Measurements from ENCODE around the gene ABCA1. TPM values are rescaled to one million over a fixed set of nuclear protein-coding genes. Genes with fewer than 3 reads are reported as not detected.
A peak's percentile ranks its signal among the peaks of the same experiment; 100 is the strongest.

Gene ABCA1
- polyA plus RNA-seq, 3 donors, result 2.0 to 5.1 (median 2.7) TPM

- H3K27ac Mint-ChIP-seq, result peak overlapping the region in 1 of 7 donors; percentile 20
- H3K4me2 ChIP-seq (replicated peaks; ENCODE audit: extremely low read depth, low read length, poor library complexity, severe bottlenecking), result no peak overlapping the region
Measured at GRCh38 chr9:104892701-104893100, 35.3 kb downstream of the ABCA1 start.

GRCh38 chr9:104890433-104890770, 37.6 kb downstream of the ABCA1 start:
- no peaks in the 10 kb centered on the region for H3K79me2 ChIP-seq (ENCODE audit: insufficient read depth, low read length)

More at GRCh38 chr9:104892701-104893100, 35.3 kb downstream of the ABCA1 start:
- no peak for TF ChIP-seq CTCF (IDR thresholded peaks at IDR 0.05)
- Histone ChIP-seq H3K4me1 (ENCODE audit: control insufficient read depth in 1 of 2, insufficient read depth in 2 of 2, low read length in 2 of 2) (no peaks in the 10 kb centered on the region), H3K9me3 (replicated peaks in 1 of 2; ENCODE audit: control insufficient read depth in 1 of 2, insufficient read depth in 1 of 2, low read length in 2 of 2) (no peaks in the 10 kb centered on the region), H3K4me3 (replicated peaks in 1 of 3; ENCODE audit: low read depth in 2 of 3, low read length in 3 of 3) (no peak overlapping the region), H2AFZ (ENCODE audit: insufficient read depth, low read depth, low read length, poor library complexity, severe bottlenecking) (no peak overlapping the region), H3K79me2 (ENCODE audit: insufficient read depth, low read length) (no peaks in the 10 kb centered on the region), H3K27ac (ENCODE audit: low read depth in 1 of 2, low read length in 2 of 2) (no peak overlapping the region), H4K20me1 (ENCODE audit: insufficient read depth, low read length) (peaks cover 41% of the 10 kb centered on the region), H3K36me3 (replicated peaks in 1 of 2; ENCODE audit: control insufficient read depth in 1 of 2, insufficient read depth in 2 of 2, low read length in 2 of 2) (peaks cover 13 to 15% of the 10 kb centered on the region in 2 donors), H3K9ac (ENCODE audit: insufficient read depth, low read length, poor library complexity, severe bottlenecking) (no peak overlapping the region), H3K27me3 (ENCODE audit: control insufficient read depth in 2 of 2, insufficient read depth in 2 of 2, low read length in 2 of 2) (no peaks in the 10 kb centered on the region)
- Mint-ChIP-seq H3K9me3 (peaks cover 0 to 3% (median 2%) of the 10 kb centered on the region in 7 donors), H3K36me3 (peaks cover 23 to 51% of the 10 kb centered on the region in 2 donors), H3K4me3 (no peak overlapping the region), H3K27me3 (ENCODE audit: low read depth in 3 of 3) (peaks cover 0 to 5% (median 0%) of the 10 kb centered on the region in 3 donors), H3K4me1 (no peaks in the 10 kb centered on the region)
- DNase-seq, result peak in 1 of 3 donors; percentile 39
- intact Hi-C loops (cut with micrococcal nuclease), result no loop called here
- no CpG with 5 or more reads among the region's 1 CpG for WGBS (ENCODE audit: insufficient coverage)

More at GRCh38 chr9:104890433-104890770, 37.6 kb downstream of the ABCA1 start:
- H3K9me3 ChIP-seq (replicated peaks in 1 of 2; ENCODE audit: control insufficient read depth in 1 of 2, insufficient read depth in 1 of 2, low read length in 2 of 2), result no peaks in the 10 kb centered on the region
- intact Hi-C loops (cut with micrococcal nuclease), result no loop called here
- H2AFZ ChIP-seq (ENCODE audit: insufficient read depth, low read depth, low read length, poor library complexity, severe bottlenecking), result no peak overlapping the region
- no peak overlapping the region for H3K4me3 ChIP-seq (replicated peaks in 1 of 3; ENCODE audit: low read depth in 2 of 3, low read length in 3 of 3)
- Mint-ChIP-seq H3K36me3 (peaks cover 43 to 65% of the 10 kb centered on the region in 2 donors), H3K4me3 (no peak overlapping the region), H3K27ac (peak overlapping the region in 1 of 7 donors; percentile 19), H3K4me1 (no peaks in the 10 kb centered on the region), H3K9me3 (peaks cover 0 to 5% (median 3%) of the 10 kb centered on the region in 7 donors), H3K27me3 (ENCODE audit: low read depth in 3 of 3) (peaks cover 0 to 2% (median 0%) of the 10 kb centered on the region in 3 donors)
- no peaks in the 10 kb centered on the region for H3K27me3 ChIP-seq (ENCODE audit: control insufficient read depth in 2 of 2, insufficient read depth in 2 of 2, low read length in 2 of 2)
- no peak overlapping the region for H3K27ac ChIP-seq (ENCODE audit: low read depth in 1 of 2, low read length in 2 of 2)
- 95% methylated on average over 7 of the region's 9 CpGs for WGBS (ENCODE audit: insufficient coverage)
- H4K20me1 ChIP-seq (ENCODE audit: insufficient read depth, low read length), result peaks cover 29% of the 10 kb centered on the region
- peaks cover 22 to 35% of the 10 kb centered on the region in 2 donors for H3K36me3 ChIP-seq (replicated peaks in 1 of 2; ENCODE audit: control insufficient read depth in 1 of 2, insufficient read depth in 2 of 2, low read length in 2 of 2)
- H3K4me1 ChIP-seq (ENCODE audit: control insufficient read depth in 1 of 2, insufficient read depth in 2 of 2, low read length in 2 of 2), result no peaks in the 10 kb centered on the region
- no peak overlapping the region for H3K4me2 ChIP-seq (replicated peaks; ENCODE audit: extremely low read depth, low read length, poor library complexity, severe bottlenecking)
- no peak for TF ChIP-seq CTCF (IDR thresholded peaks at IDR 0.05)
- no peak for DNase-seq
- no peak overlapping the region for H3K9ac ChIP-seq (ENCODE audit: insufficient read depth, low read length, poor library complexity, severe bottlenecking)

Data from CD14-positive monocyte (primary cell).